ENCODE data around the gene KCNJ4.

The KCNJ4 gene

DNA sequence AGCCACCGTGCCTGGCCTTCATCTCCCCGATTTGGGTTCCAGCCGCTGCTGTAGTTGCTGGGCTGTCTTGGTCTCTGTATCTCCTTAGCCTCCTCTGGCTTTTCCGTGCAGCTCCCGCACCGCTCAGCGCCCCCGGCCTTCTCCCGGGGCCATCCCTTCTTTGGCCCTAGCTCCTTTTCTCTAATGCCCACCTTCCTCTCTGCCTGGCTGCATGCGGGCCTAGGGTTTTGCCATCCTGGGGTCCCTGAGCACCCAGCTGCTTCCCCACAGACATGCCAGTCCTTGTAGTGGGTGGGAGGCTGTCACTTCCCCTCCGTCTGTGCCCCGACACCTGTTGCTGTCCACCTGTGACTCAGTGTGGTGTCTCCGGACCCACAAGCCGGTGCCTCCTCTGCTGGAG, 36.4 kb downstream of the KCNJ4 start:
- H3K4me3 ChIP-seq (ENCODE audit: low read depth, low read length): no peak overlapping the region
- TF ChIP-seq, protein P1, sequence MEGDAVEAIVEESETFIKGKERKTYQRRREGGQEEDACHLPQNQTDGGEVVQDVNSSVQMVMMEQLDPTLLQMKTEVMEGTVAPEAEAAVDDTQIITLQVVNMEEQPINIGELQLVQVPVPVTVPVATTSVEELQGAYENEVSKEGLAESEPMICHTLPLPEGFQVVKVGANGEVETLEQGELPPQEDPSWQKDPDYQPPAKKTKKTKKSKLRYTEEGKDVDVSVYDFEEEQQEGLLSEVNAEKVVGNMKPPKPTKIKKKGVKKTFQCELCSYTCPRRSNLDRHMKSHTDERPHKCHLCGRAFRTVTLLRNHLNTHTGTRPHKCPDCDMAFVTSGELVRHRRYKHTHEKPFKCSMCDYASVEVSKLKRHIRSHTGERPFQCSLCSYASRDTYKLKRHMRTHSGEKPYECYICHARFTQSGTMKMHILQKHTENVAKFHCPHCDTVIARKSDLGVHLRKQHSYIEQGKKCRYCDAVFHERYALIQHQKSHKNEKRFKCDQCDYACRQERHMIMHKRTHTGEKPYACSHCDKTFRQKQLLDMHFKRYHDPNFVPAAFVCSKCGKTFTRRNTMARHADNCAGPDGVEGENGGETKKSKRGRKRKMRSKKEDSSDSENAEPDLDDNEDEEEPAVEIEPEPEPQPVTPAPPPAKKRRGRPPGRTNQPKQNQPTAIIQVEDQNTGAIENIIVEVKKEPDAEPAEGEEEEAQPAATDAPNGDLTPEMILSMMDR (IDR thresholded peaks at IDR 0.05; ENCODE audit: insufficient read depth, low read depth, low read length, missing control alignments): no peak
- DNase-seq (ENCODE audit: low read depth): no peak

DNA sequence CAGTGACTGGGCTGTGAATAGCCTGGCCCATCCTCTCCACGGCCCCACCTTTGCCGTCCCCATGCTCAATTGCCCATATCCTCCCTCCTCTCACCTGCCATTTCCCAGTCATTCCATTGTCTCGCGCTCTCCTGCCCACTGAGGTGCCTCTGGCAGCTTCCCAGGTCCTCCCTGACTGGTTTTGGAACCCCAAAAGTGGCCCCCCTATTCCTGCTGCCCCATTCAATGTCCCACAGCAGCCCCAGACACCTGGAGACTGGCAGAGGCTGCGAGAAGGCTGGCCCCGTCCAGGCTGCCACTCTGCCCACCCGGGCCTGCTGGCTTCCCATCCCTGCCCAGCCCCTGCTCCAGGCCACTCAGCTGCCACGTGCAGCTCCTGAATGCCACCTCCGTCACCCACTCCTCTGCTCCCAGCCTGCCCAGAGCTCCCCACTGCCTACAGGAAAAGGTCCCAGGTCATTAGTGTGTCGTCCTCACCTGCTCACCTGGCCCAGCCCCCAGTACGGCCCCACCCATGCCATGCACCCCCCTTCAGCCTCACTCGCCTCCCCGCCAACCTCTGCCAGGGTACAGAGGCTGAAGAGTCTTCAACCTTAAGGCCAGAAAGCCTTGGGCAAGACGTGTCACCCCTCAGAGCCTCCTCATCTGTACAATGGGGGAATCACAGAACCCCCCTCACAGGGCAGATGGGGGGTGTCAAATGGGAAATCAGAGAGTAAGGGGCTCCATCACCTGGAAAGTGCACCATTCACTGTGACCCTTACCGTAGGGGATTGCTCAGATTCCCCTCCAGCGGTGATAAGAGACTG, 37.5 kb downstream of the KCNJ4 start:
- TF ChIP-seq, protein P1 (IDR thresholded peaks at IDR 0.05; ENCODE audit: insufficient read depth, low read depth, low read length, missing control alignments): no peak
- H3K4me3 ChIP-seq (ENCODE audit: low read depth, low read length): no peak overlapping the region
- DNase-seq (ENCODE audit: low read depth): no peak

DNA sequence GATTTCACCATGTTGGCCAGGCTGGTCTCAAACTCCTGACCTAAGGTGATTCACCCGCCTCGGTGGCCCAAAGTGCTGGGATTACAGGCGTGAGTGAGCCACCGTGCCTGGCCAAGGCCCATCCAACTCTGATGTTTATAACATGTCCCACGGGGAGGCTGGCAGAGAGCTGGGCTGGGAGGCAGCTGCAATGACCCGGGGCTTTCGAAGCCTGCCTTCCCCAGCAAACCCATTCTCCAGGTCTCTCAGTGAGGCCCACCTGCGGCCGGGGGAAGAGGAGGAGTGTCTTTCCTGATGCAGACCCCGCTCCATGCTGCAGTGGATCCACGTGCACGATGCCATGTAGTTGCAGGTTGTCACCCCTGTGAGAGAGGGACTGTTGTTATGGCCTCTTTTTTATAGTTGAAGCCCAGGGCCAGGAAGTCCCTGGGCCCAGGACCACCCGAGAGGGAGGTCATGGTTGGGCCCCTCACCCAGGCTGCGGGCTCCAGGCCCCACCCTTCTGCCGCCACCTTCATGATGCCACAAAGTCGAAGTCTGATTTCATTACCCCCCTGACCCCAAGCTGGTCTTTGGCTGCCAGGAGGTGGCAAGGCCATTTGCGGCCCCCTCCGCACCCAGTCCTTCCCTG, 38.3 kb downstream of the KCNJ4 start:
- no peak overlapping the region for H3K4me3 ChIP-seq (ENCODE audit: low read depth, low read length)
- TF ChIP-seq, protein P1 (IDR thresholded peaks at IDR 0.05; ENCODE audit: insufficient read depth, low read depth, low read length, missing control alignments): no peak
- no peak for DNase-seq (ENCODE audit: low read depth)

DNA sequence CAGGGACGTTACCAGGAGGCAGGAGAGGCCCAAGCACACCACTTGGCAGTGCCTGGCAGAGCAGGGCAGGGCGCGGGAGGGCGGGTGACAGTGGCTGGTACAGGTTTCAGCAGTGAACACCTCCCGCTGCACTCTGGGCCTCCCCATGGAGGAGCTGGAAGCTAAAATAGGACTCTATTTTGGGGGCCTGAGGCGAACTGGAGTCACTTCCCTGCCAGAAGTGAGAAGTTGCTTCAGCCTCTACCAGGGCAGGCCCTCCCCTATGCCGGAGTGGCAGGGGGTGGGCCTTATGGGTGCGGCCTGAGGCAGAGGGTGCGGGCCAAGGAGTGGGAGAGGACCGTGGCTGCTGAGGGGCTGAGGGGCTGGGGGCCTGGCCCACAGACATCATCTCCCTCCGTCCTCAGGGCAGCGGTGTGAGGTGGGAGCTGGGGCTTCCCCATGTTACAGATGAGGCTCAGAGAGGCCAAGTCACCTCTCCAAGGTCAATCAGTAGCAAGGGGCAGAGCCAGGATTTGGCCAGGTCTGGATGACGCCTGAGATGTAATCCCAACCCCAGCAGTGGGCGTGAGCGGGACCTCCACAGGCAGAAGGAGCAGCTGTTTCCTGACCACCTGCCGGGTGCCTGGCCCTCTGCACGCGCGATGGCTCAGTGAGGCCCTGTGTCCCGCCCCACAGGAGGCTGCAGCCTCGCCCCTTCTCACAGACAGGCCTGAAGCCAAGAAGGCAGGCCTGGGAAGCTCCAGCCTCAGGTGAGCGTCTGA, 39.3 kb downstream of the KCNJ4 start:
- DNase-seq (ENCODE audit: low read depth): no peak
- TF ChIP-seq, protein P1 (IDR thresholded peaks at IDR 0.05; ENCODE audit: insufficient read depth, low read depth, low read length, missing control alignments): no peak
- no peak overlapping the region for H3K4me3 ChIP-seq (ENCODE audit: low read depth, low read length)

DNA sequence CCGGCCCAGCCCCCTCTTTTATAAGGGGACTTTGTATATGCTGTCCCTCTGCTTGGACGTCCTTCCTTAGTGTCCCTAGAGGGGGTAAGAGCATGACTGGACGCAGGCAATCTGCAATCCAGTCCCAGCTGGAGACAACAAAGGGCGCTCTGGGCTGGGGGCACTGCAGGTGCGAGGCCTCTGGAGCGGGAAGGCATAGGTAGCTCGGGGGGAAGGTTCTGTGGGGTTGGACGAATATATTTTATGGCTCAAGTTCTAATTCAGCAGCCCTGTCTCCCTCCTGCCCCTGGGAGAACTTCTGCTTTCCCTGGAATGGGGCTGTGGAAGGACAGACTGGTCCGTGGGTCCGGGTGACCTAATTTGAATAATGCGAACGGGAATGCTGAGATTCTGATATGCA, 40.0 kb downstream of the KCNJ4 start:
- no peak overlapping the region for H3K4me3 ChIP-seq (ENCODE audit: low read depth, low read length)
- no peak for DNase-seq (ENCODE audit: low read depth)
- TF ChIP-seq, protein P1 (IDR thresholded peaks at IDR 0.05; ENCODE audit: insufficient read depth, low read depth, low read length, missing control alignments): no peak

DNA sequence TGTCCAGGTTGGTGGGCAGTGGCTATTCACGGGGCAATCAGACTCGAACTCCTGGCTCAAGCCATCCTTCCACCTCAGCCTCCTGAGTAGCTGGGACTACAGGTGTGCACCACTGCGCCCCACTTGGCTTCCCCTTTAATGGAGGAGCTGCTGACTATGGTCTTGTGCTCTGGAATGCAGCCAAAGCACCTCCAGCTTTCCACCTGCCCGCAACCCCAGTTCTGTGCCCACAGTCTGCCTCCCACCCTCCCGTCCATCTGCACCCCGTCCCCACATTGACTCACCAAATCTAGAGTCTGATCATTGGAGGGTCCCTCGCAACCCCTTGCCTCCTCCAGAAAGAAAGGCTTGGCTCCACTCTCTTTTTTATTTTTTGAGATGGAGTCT, 41.0 kb downstream of the KCNJ4 start:
- no peak for DNase-seq (ENCODE audit: low read depth)
- TF ChIP-seq, protein P1 (IDR thresholded peaks at IDR 0.05; ENCODE audit: insufficient read depth, low read depth, low read length, missing control alignments): no peak
- no peak overlapping the region for H3K4me3 ChIP-seq (ENCODE audit: low read depth, low read length)

All from GM12865 (cell line).